Neuronal stem cell (in vitro differentiated cells): ENCODE measurements around the gene NUMBL.
"Not testable (repeated sequence)": the region's sequence is repeated elsewhere in the genome, so short reads cannot be mapped to it uniquely, and the experiment has no call there.

ENCODE experiments used
- DNase-seq: peaks from one replicate; pipeline ENCODE4 v3.0.0-alpha.2; 2013; ENCODE audit warnings: low spot score
- H2AFZ ChIP-seq: one replicate; pipeline ENCODE4 v1.6.1; 2013; ENCODE audit warnings: mild to moderate bottlenecking, low read length, inconsistent platforms
- H2AK5ac ChIP-seq: 2 replicates; pipeline ENCODE4 v1.6.1; 2013; ENCODE audit warnings: low read depth, mild to moderate bottlenecking, inconsistent platforms, low read length, moderate library complexity, mixed read lengths
- H2BK120ac ChIP-seq: 2 replicates; pipeline ENCODE4 v1.6.1; 2013; ENCODE audit warnings: low read depth, mild to moderate bottlenecking, inconsistent platforms, low read length, moderate library complexity, mixed read lengths
- H2BK12ac ChIP-seq: one replicate; pipeline ENCODE4 v1.6.1; 2013; ENCODE audit warnings: low read length, inconsistent platforms
- H2BK15ac ChIP-seq: 2 replicates; pipeline ENCODE4 v1.6.1; 2013; ENCODE audit warnings: mild to moderate bottlenecking, low read length, inconsistent platforms, mixed read lengths
- H2BK5ac ChIP-seq: one replicate; pipeline ENCODE4 v1.6.1; 2013; ENCODE audit warnings: inconsistent platforms, mild to moderate bottlenecking, low read length, moderate library complexity
- H3K14ac ChIP-seq: one replicate; pipeline ENCODE4 v1.6.1; 2013; ENCODE audit warnings: low read length, inconsistent platforms
- H3K18ac ChIP-seq: 2 replicates; pipeline ENCODE4 v1.6.1; 2013; ENCODE audit warnings: low read length, inconsistent platforms
- H3K23ac ChIP-seq: 2 replicates; pipeline ENCODE4 v1.6.1; 2013; ENCODE audit warnings: low read depth, mild to moderate bottlenecking, mixed read lengths, low read length, inconsistent platforms; ENCODE audit not compliant: poor library complexity
- H3K27ac ChIP-seq: replicated peaks from 3 replicates; pipeline ENCODE4 v1.5.1; 2013; ENCODE audit warnings: low read length, inconsistent platforms
- H3K27me3 ChIP-seq, 3 experiments: 2 replicates each; pipeline ENCODE4 v1.6.1; 2013; ENCODE audit warnings: low read length in 3 of 3, mild to moderate bottlenecking in 2 of 3, inconsistent platforms in 1 of 3, low read depth in 1 of 3, mixed read lengths in 1 of 3, moderate library complexity in 1 of 3; ENCODE audit not compliant: control insufficient read depth in 3 of 3, insufficient read depth in 3 of 3
- H3K36me3 ChIP-seq, 2 donors: replicated peaks in 1 of 2; 2 replicates each; pipeline ENCODE4 v1.6.1; 2013; ENCODE audit warnings: low read length in 2 of 2; ENCODE audit not compliant: control insufficient read depth in 2 of 2, insufficient read depth in 2 of 2
- H3K4ac ChIP-seq: 2 replicates; pipeline ENCODE4 v1.6.1; 2013; ENCODE audit warnings: inconsistent platforms, mild to moderate bottlenecking, low read length, moderate library complexity
- H3K4me1 ChIP-seq, 2 donors: 1 replicate in 1 of 2; 2 replicates in 1 of 2; pipeline ENCODE4 v1.6.1; 2013; ENCODE audit warnings: low read length in 2 of 2, low read depth in 1 of 2; ENCODE audit not compliant: control insufficient read depth in 2 of 2, insufficient read depth in 1 of 2
- H3K4me2 ChIP-seq: one replicate; pipeline ENCODE4 v1.6.1; 2013; ENCODE audit warnings: mild to moderate bottlenecking, low read length, inconsistent platforms; ENCODE audit not compliant: insufficient read depth, poor library complexity, severe bottlenecking
- H3K4me3 ChIP-seq, 2 donors: 2 replicates each; pipeline ENCODE4 v1.5.1; 2013; ENCODE audit warnings: low read length in 2 of 2, mild to moderate bottlenecking in 2 of 2, inconsistent platforms in 1 of 2, moderate library complexity in 1 of 2
- H3K79me1 ChIP-seq: one replicate; pipeline ENCODE4 v1.6.1; 2013; ENCODE audit warnings: low read depth, mild to moderate bottlenecking, inconsistent platforms, low read length, moderate library complexity
- H3K9ac ChIP-seq: one replicate; pipeline ENCODE4 v1.6.1; 2013; ENCODE audit warnings: mild to moderate bottlenecking, low read depth, low read length, inconsistent platforms; ENCODE audit not compliant: poor library complexity
- H3K9me3 ChIP-seq, 2 donors: replicated peaks in 1 of 2; 2 replicates each; pipeline versions ENCODE3 to v1.6.1; 2013; ENCODE audit warnings: low read length in 2 of 2, mild to moderate bottlenecking in 2 of 2, inconsistent platforms in 1 of 2, low read depth in 1 of 2, mixed read lengths in 1 of 2, moderate library complexity in 1 of 2; ENCODE audit not compliant: control insufficient read depth in 2 of 2, insufficient read depth in 1 of 2
- H4K8ac ChIP-seq: one replicate; pipeline ENCODE4 v1.6.1; 2013; ENCODE audit warnings: low read depth, mild to moderate bottlenecking, inconsistent platforms, low read length, moderate library complexity
- H4K91ac ChIP-seq: one replicate; pipeline ENCODE4 v1.6.1; 2013; ENCODE audit warnings: low read length, low read depth, mild to moderate bottlenecking, inconsistent platforms; ENCODE audit not compliant: poor library complexity
- WGBS, 2 donors: extraction: QIAGEN DNeasy Blood & Tissue Kit; methylation state at CpG; one replicate each; pipeline ENCODE4 v1.1.7; 2013; ENCODE audit warnings: missing lambda C conversion rate in 2 of 2, mixed read lengths in 1 of 2; ENCODE audit not compliant: insufficient read length in 2 of 2, insufficient replicate concordance in 1 of 2; ENCODE audit errors: extremely low coverage in 2 of 2; 5-methylcytosine and 5-hydroxymethylcytosine counted together

Gene NUMBL

DNA sequence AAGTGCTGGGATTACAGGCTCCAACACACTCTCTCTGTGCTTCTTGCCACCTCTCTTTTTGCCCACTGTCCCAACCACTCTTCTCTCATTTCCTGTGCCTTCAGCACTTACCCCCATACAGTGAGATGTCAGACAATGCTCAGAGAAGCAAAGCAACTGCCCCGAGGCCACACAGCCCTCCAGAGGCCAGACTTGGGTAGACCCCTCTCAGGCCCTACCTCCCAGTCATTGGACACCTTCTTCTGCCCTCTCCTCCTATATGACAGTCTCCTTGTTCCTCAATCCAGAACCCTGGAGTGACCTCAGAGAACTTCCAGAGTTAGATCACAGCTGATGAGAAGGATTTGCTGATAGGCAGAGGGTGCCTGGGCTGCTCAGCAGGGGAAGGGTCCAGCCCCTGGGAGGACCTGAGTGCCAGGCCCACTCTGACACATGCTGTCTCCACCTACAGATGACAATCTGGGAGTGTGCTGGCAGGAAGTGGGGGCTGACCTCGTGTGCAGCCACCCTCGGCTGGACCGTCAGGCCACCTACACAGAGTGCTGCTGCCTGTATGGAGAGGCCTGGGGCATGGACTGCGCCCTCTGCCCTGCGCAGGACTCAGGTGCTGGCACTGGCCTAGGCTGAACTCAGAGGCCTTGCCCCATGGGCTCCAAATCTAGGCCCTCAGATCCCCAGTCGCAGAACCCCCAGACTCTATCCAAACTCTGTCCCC, 64.9 kb downstream of the NUMBL start:
- Histone ChIP-seq H4K8ac (no peak overlapping the region), H3K14ac (no peak overlapping the region), H3K4me3 (no peak overlapping the region), H3K36me3 (peaks cover 17 to 91% of the 10 kb centered on the region in 2 donors), H3K27ac (no peak overlapping the region), H2BK12ac (no peak overlapping the region), H3K27me3 (no peaks in the 10 kb centered on the region), H3K79me1 (peaks cover 2% of the 10 kb centered on the region), H2BK15ac (no peak overlapping the region), H2AK5ac (no peak overlapping the region), H3K9me3 (no peaks in the 10 kb centered on the region), H3K4ac (no peak overlapping the region), H2BK5ac (no peak overlapping the region), H3K4me1 (peaks cover 0 to 7% of the 10 kb centered on the region in 2 donors), H3K4me2 (no peak overlapping the region), H3K23ac (no peak overlapping the region), H4K91ac (no peak overlapping the region), H2BK120ac (no peak overlapping the region), H2AFZ (no peak overlapping the region), H3K9ac (no peak overlapping the region), H3K18ac (no peak overlapping the region)
- DNase-seq, result no peak
- WGBS, 2 donors, result no CpG with 5 or more reads among the region's 7 CpGs

DNA sequence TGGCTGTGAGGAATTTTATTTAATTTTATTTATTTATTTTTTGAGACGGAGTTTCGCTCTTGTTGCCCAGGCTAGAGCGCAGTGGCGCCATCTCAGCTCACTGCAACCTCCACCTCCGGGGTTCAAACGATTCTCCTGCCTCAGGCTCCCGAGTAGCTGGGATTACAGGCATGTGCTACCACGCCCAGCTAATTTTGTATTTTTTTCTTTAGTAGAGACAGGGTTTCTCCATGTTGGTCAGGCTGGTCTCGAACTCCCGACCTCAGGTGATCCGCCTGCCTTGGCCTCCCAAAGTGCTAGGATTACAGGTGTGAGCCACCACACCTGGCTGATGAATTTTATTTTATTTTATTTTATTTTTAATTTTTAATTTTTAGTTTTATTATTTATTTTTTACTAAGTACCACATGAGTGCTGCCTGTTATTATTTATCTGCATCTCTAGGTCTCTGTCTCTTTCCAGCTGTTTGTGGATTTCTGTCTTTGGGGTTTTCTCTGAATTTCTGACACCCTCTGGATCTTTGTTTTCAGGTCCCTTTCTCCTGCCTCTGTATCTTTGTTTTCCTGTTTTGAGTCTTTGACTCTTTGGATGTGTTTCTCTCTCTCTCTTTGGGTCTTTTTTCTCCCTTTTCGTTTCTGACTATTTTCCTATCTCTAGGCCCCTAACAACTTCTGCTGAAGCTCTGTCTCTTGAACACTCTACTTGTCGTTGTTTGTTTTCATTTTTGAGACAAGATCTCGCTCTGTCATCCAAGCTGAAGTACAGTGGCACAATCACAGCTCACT, 65.9 kb downstream of the NUMBL start:
- H3K4me2 ChIP-seq, H3K14ac ChIP-seq, H3K4me3 ChIP-seq, H2BK15ac ChIP-seq, H2BK120ac ChIP-seq, H3K18ac ChIP-seq, H3K27me3 ChIP-seq, H2BK12ac ChIP-seq, DNase-seq, H3K23ac ChIP-seq, H2BK5ac ChIP-seq, H2AFZ ChIP-seq, H3K4me1 ChIP-seq, H4K8ac ChIP-seq, H3K79me1 ChIP-seq, H3K27ac ChIP-seq, H3K4ac ChIP-seq, H4K91ac ChIP-seq, H2AK5ac ChIP-seq, H3K9ac ChIP-seq, H3K9me3 ChIP-seq: not testable (repeated sequence)
- H3K36me3 ChIP-seq, result peaks cover 18 to 94% of the 10 kb centered on the region in 2 donors
- WGBS, 2 donors, result no CpG with 5 or more reads among the region's 14 CpGs

DNA sequence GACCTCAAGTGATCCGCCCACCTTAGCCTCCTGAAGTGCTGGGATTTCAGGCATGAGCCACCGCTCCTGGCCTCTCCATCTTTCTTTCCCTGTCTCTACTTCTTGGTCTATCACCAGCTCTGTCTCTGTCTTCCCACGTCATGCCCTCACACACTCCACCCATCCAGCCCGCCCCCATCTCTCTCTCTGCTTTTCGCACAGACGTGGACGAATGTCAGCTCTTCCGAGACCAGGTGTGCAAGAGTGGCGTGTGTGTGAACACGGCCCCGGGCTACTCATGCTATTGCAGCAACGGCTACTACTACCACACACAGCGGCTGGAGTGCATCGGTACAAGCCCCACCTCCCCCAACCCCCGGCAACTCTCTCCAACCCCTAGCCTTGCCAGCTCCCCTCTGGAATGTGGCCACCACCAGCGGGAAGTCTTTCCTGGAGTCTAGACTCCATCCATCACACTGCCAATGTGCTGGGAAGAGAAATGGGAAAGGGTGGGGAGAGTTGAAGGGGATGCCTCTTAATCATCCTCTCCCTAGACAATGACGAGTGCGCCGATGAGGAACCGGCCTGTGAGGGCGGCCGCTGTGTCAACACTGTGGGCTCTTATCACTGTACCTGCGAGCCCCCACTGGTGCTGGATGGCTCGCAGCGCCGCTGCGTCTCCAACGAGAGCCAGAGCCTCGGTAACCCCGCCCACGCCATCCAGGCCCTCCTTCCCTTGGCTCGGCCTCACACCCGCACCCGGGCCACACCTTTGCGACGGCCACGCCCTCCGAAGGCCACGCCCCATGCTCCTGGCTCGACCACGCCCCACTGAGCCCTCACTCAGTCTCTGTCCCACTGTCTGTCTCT, 66.8 kb downstream of the NUMBL start:
- H3K27me3 ChIP-seq, result no peaks in the 10 kb centered on the region
- H3K79me1 ChIP-seq, result peaks cover 2% of the 10 kb centered on the region
- no peaks in the 10 kb centered on the region for H3K9me3 ChIP-seq
- H2AK5ac ChIP-seq, result no peak overlapping the region
- H3K4me1 ChIP-seq, result peaks cover 0 to 7% of the 10 kb centered on the region in 2 donors
- peaks cover 19 to 96% of the 10 kb centered on the region in 2 donors for H3K36me3 ChIP-seq
- H2BK120ac ChIP-seq, result no peak overlapping the region
- H2BK5ac ChIP-seq, result no peak overlapping the region
- H2BK12ac ChIP-seq, result no peak overlapping the region
- no peak overlapping the region for H4K91ac ChIP-seq
- peak overlapping the region; percentile 54 for H4K8ac ChIP-seq
- peak overlapping the region; percentile 75 for H3K18ac ChIP-seq
- no peak overlapping the region for H3K27ac ChIP-seq
- H2BK15ac ChIP-seq, result no peak overlapping the region
- H2AFZ ChIP-seq, result no peak overlapping the region
- WGBS, 2 donors, result no CpG with 5 or more reads among the region's 41 CpGs
- H3K23ac ChIP-seq, result peak overlapping the region; percentile 82
- no peak overlapping the region for H3K4ac ChIP-seq
- H3K4me2 ChIP-seq, result peak overlapping the region; percentile 48
- H3K9ac ChIP-seq, result no peak overlapping the region
- H3K14ac ChIP-seq, result no peak overlapping the region
- DNase-seq, result no peak
- H3K4me3 ChIP-seq, result peak overlapping the region in 1 of 2 donors; percentile 62

DNA sequence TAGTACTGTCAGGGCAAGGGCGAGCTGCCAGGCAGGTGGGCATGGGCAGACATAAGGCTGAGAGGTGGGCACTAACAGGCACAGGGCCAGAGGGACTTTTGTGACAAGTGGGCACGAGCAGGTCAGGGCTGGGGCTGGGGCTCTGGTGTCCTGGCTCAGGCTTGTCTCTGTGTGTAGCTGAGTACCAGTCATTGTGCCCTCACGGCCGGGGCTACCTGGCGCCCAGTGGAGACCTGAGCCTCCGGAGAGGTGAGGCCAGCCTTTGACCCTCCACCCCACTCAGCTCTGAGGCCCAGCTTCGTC, 67.7 kb downstream of the NUMBL start:
- H3K4ac ChIP-seq, result no peak overlapping the region
- H4K91ac ChIP-seq, result no peak overlapping the region
- DNase-seq, result no peak
- no peak overlapping the region for H3K27ac ChIP-seq
- H3K14ac ChIP-seq, result peak overlapping the region; percentile 60
- no peak overlapping the region for H3K4me3 ChIP-seq
- H2BK120ac ChIP-seq, result no peak overlapping the region
- no peak overlapping the region for H2AK5ac ChIP-seq
- no peaks in the 10 kb centered on the region for H3K27me3 ChIP-seq
- H2BK5ac ChIP-seq, result no peak overlapping the region
- H3K4me2 ChIP-seq, result no peak overlapping the region
- H3K4me1 ChIP-seq, result peaks cover 0 to 7% of the 10 kb centered on the region in 2 donors
- no peak overlapping the region for H4K8ac ChIP-seq
- no peak overlapping the region for H3K18ac ChIP-seq
- peak overlapping the region; percentile 46 for H2BK15ac ChIP-seq
- H2AFZ ChIP-seq, result no peak overlapping the region
- no peak overlapping the region for H3K23ac ChIP-seq
- no peak overlapping the region for H2BK12ac ChIP-seq
- H3K79me1 ChIP-seq, result peaks cover 2% of the 10 kb centered on the region
- peaks cover 17 to 97% of the 10 kb centered on the region in 2 donors for H3K36me3 ChIP-seq
- H3K9ac ChIP-seq, result no peak overlapping the region
- no CpG with 5 or more reads among the region's 7 CpGs for WGBS, 2 donors
- no peaks in the 10 kb centered on the region for H3K9me3 ChIP-seq
